ENCODE results near the gene LRRC46.

DNA sequence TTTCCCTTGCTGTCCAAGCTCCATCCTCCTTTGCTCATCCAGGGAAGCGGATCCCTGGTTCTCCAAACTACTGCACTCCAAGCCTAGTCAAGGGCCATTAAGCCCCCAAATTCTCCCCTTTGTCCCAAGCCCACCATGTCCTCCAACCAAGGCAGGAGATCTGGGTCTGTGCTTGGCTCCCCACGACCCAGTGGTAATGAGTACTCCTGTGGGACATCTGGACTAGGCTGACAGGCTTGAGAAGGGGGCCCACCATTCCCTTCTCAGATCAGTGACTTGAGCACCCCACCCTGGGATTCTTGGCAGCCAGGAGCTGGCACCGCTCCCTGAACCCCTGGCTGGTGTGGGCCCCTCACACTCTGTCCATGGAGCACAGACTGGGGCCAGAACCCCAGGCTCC, 27.0 kb upstream of the LRRC46 start:
- TF ChIP-seq, protein P1, sequence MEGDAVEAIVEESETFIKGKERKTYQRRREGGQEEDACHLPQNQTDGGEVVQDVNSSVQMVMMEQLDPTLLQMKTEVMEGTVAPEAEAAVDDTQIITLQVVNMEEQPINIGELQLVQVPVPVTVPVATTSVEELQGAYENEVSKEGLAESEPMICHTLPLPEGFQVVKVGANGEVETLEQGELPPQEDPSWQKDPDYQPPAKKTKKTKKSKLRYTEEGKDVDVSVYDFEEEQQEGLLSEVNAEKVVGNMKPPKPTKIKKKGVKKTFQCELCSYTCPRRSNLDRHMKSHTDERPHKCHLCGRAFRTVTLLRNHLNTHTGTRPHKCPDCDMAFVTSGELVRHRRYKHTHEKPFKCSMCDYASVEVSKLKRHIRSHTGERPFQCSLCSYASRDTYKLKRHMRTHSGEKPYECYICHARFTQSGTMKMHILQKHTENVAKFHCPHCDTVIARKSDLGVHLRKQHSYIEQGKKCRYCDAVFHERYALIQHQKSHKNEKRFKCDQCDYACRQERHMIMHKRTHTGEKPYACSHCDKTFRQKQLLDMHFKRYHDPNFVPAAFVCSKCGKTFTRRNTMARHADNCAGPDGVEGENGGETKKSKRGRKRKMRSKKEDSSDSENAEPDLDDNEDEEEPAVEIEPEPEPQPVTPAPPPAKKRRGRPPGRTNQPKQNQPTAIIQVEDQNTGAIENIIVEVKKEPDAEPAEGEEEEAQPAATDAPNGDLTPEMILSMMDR (IDR thresholded peaks at IDR 0.05 in 4 of 5, conservative IDR thresholded peaks at IDR 0.05 in 1 of 5): no peak
- no peak for TF ChIP-seq POLR2A (IDR thresholded peaks at IDR 0.05)
